COR-L47 (cell line): Measurements from ENCODE around the gene ANXA4.

Experiments used
- DNase-seq: peaks from one replicate; lab custom pipeline; 2025; lab: John Stamatoyannopoulos, UW

Gene ANXA4

GRCh38 chr2:69741575-69742321 lies at the start of gene ANXA4:
ANXA4 (plus strand) TSS chr2:69742134; CDS start chr2:69781566, 39,432 bp downstream.
- no peak for DNase-seq

GRCh38 chr2:69692424-69692823 lies 49.5 kb upstream of the ANXA4 start:
- no peak for DNase-seq

- no peak for DNase-seq
These were observed 48.7 kb upstream of the ANXA4 start for GRCh38 chr2:69693059-69693774.

- DNase-seq: no peak
These were observed 48.0 kb upstream of the ANXA4 start for GRCh38 chr2:69693775-69694450.

GRCh38 chr2:69694894-69695849 lies 46.8 kb upstream of the ANXA4 start:
- no peak for DNase-seq

GRCh38 chr2:69695850-69696216 lies 46.1 kb upstream of the ANXA4 start:
- no peak for DNase-seq

- DNase-seq: no peak
These were observed 41.6 kb upstream of the ANXA4 start for GRCh38 chr2:69700381-69700780.

- DNase-seq: no peak
These were observed 40.6 kb upstream of the ANXA4 start for GRCh38 chr2:69701100-69701945.

- no peak for DNase-seq
These were observed 38.7 kb upstream of the ANXA4 start for GRCh38 chr2:69703189-69703588.

- DNase-seq: no peak
These were observed 37.5 kb upstream of the ANXA4 start for GRCh38 chr2:69704446-69704845.

- DNase-seq: no peak
These were observed 32.6 kb upstream of the ANXA4 start for GRCh38 chr2:69709290-69709689.

- no peak for DNase-seq
These were observed 30.0 kb upstream of the ANXA4 start for GRCh38 chr2:69711971-69712370.

GRCh38 chr2:69714024-69714423 lies 27.9 kb upstream of the ANXA4 start:
- no peak for DNase-seq

GRCh38 chr2:69714539-69715220 lies 27.3 kb upstream of the ANXA4 start:
- peak; percentile 55 for DNase-seq

GRCh38 chr2:69715964-69716363 lies 26.0 kb upstream of the ANXA4 start:
- DNase-seq: no peak

GRCh38 chr2:69716555-69717120 lies 25.3 kb upstream of the ANXA4 start:
- DNase-seq: no peak

- no peak for DNase-seq
These were observed 24.7 kb upstream of the ANXA4 start for GRCh38 chr2:69717186-69717585.

GRCh38 chr2:69717861-69718273 lies 24.1 kb upstream of the ANXA4 start:
- DNase-seq: no peak

GRCh38 chr2:69718338-69718965 lies 23.5 kb upstream of the ANXA4 start:
- DNase-seq: no peak
